Measurements from ENCODE around the gene TANC1. TPM values are rescaled to one million over a fixed set of nuclear protein-coding genes. Genes with fewer than 3 reads are reported as not detected.

Gene TANC1
- total and polyA plus RNA-seq, 3 donors from 2014 or later = 8.6 to 19.3 (median 16.2) TPM

GRCh38 chr2:159165048-159165447 is 196.6 kb downstream of the TANC1 start:
- no peaks in the 10 kb centered on the region for H3K27me3 ChIP-seq
- DNase-seq = no peak
- no peaks in the 10 kb centered on the region for H3K36me3 ChIP-seq (ENCODE audit: low read depth, missing control alignments)
- TF ChIP-seq CTCF (IDR thresholded peaks at IDR 0.05) (no peak), POLR2A (IDR thresholded peaks at IDR 0.05) (no peak)
- 89 to 96% methylated on average over 4 of the region's 4 CpGs for WGBS, 2 donors
- intact Hi-C loops (cut with DNase I; ENCODE audit: low total_unique reads) = no loop called here
- no peaks in the 10 kb centered on the region for H3K9me3 ChIP-seq
- H3K27ac ChIP-seq = no peak overlapping the region
- no peak overlapping the region for H3K4me3 ChIP-seq
- H3K4me1 ChIP-seq = no peaks in the 10 kb centered on the region

- no peaks in the 10 kb centered on the region for H3K36me3 ChIP-seq (ENCODE audit: low read depth, missing control alignments)
Measured at GRCh38 chr2:159168707-159169106, 200.3 kb downstream of the TANC1 start.

GRCh38 chr2:159169187-159169586 is 200.7 kb downstream of the TANC1 start:
- H3K36me3 ChIP-seq (ENCODE audit: low read depth, missing control alignments) = no peaks in the 10 kb centered on the region
- TF ChIP-seq POLR2A (IDR thresholded peaks at IDR 0.05) = no peak
- no peak for TF ChIP-seq CTCF (IDR thresholded peaks at IDR 0.05)
- H3K9me3 ChIP-seq = no peaks in the 10 kb centered on the region
- intact Hi-C loops (cut with DNase I; ENCODE audit: low total_unique reads) = no loop called here
- 83 to 91% methylated on average over 6 of the region's 6 CpGs for WGBS, 2 donors
- DNase-seq = no peak
- H3K4me3 ChIP-seq = no peak overlapping the region
- H3K4me1 ChIP-seq = no peaks in the 10 kb centered on the region
- no peak overlapping the region for H3K27ac ChIP-seq
- no peaks in the 10 kb centered on the region for H3K27me3 ChIP-seq

More at GRCh38 chr2:159168707-159169106, 200.3 kb downstream of the TANC1 start:
- WGBS, 2 donors = 93 to 100% methylated on average over 1 of the region's 1 CpG
- no peaks in the 10 kb centered on the region for H3K27me3 ChIP-seq
- intact Hi-C loops (cut with DNase I; ENCODE audit: low total_unique reads) = no loop called here
- H3K4me3 ChIP-seq = no peak overlapping the region
- no peaks in the 10 kb centered on the region for H3K4me1 ChIP-seq
- no peaks in the 10 kb centered on the region for H3K9me3 ChIP-seq
- no peak for DNase-seq
- TF ChIP-seq POLR2A (IDR thresholded peaks at IDR 0.05) (no peak), CTCF (IDR thresholded peaks at IDR 0.05) (no peak)
- H3K27ac ChIP-seq = no peak overlapping the region

- Histone ChIP-seq H3K36me3 (ENCODE audit: low read depth, missing control alignments) (no peaks in the 10 kb centered on the region), H3K27me3 (no peaks in the 10 kb centered on the region), H3K9me3 (no peaks in the 10 kb centered on the region), H3K4me1 (no peaks in the 10 kb centered on the region), H3K4me3 (no peak overlapping the region), H3K27ac (no peak overlapping the region)
- intact Hi-C loops (cut with DNase I; ENCODE audit: low total_unique reads) = no loop called here
- TF ChIP-seq POLR2A (IDR thresholded peaks at IDR 0.05) (no peak), CTCF (IDR thresholded peaks at IDR 0.05) (no peak)
- 60 to 67% methylated on average over 3 of the region's 3 CpGs for WGBS, 2 donors
- DNase-seq = no peak
Measured at GRCh38 chr2:159172403-159172802, 204.0 kb downstream of the TANC1 start.

- intact Hi-C loops (cut with DNase I; ENCODE audit: low total_unique reads) = no loop called here
Measured at GRCh38 chr2:159174759-159175158, 206.3 kb downstream of the TANC1 start.

More at GRCh38 chr2:159174759-159175158, 206.3 kb downstream of the TANC1 start:
- Histone ChIP-seq H3K36me3 (ENCODE audit: low read depth, missing control alignments) (no peaks in the 10 kb centered on the region), H3K4me1 (no peaks in the 10 kb centered on the region), H3K4me3 (no peak overlapping the region), H3K9me3 (no peaks in the 10 kb centered on the region), H3K27me3 (no peaks in the 10 kb centered on the region), H3K27ac (no peak overlapping the region)
- 92 to 93% methylated on average over 8 to 9 of the region's 9 CpGs for WGBS, 2 donors
- DNase-seq = no peak
- TF ChIP-seq POLR2A (IDR thresholded peaks at IDR 0.05) = no peak
- no peak for TF ChIP-seq CTCF (IDR thresholded peaks at IDR 0.05)

Measured in testis (tissue), 3 donors.